HG02870 (cell line): ENCODE data around the gene RPL4.
"Not testable (repeated sequence)": the region's sequence is repeated elsewhere in the genome, so short reads cannot be mapped to it uniquely, and the experiment has no call there.

Source experiments
- ATAC-seq: cut with Tn5 transposase; IDR thresholded peaks from one replicate; pipeline ENCODE4 v1.9.1; 2021; ENCODE audit warnings: mild to moderate bottlenecking, moderate library complexity; ENCODE audit not compliant: unreplicated experiment

The RPL4 gene

DNA sequence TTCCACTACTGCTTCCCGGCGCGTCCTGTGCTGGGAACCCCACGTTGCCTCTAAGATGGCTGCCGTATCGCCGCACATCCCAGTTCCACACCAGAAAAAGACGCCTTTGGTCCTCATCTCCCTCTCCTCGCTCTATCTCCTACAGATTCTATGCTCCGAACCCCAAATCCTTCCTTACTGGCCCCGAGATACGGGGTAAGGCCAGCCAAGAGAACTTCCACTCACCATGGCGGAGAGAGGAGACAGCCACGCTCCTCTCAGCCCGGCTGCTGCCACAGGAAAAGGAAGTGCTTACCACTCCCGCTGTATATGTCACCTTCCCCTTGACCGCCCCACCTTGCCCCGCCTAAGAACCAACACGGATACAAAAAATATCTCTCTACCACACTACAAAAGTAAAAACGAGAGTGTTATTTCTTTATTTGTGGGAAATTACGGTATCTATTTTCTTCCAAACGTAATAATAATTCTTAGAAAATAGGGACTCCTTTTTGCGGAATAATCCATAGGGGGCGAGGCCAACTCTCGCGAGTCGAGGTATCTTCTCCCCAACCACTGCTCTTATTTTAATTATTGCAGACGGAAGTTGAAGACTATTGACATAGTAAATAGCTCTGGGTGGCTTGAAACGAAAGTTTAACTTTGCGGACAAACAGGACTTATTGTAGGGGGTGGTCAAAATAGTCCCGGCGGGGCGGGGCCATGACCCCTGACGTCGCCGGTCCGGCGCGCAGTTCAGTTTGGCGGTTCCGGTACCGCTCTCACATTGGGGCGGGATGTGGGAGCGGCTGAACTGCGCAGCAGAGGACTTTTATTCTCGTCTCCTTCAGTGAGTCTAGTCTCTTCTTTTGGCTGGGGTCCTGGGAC is at the start of gene RPL4, which contains the start of gene ZWILCH:
Gene RPL4 (minus strand): TSS at position 293 of the 867 bp plus-strand sequence. CDS start 65 bp downstream, at position 228.
Gene ZWILCH (plus strand): TSS at position 764 of the 867 bp plus-strand sequence. CDS start 13 bp downstream, at position 777.
- ATAC-seq, result peak; percentile 74

DNA sequence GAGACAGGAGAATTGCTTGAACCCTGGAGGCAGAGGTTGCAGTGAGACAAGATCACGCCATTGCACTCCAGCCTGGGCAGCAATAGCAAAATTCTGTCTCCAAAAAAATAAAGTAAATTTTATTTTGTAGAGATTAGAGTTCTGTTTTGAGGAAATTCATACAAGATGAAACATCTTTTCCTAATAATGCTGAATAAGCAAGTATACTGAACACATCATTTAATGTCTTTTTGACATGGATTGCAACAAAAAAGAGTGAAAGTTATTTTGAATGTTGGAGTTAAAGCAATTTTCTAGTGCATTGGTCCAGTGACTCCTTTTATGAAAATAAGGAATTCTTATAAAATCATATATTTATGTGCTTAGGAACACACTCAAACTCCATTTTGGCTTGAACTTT is 40.6 kb upstream of the RPL4 start:
- no peak for ATAC-seq

- ATAC-seq, result no peak
Observed at GRCh38 chr15:66542896-66543295, 38.2 kb upstream of the RPL4 start.

- no peak for ATAC-seq
Observed at GRCh38 chr15:66535056-66535455, 30.4 kb upstream of the RPL4 start.

- no peak for ATAC-seq
Observed at GRCh38 chr15:66524838-66525237, 20.2 kb upstream of the RPL4 start.

DNA sequence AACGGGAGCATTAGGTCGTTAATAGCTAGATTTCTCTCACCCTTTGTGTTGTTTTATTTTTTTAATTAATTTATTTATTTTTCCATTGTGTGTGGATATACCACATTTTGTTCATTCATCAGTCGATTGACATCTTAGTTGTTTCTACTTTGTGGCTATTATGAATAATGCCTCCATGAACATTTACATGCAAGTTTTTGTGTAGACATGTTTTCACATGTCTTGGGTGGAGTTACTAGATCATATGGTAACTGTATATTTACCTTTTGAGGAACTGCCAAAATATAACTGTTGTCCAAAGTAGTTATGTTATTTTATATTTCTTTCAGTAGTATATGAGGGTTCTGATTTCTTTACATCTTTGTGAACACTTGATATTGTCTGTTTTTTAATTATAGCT is 19.3 kb upstream of the RPL4 start:
- no peak for ATAC-seq

- ATAC-seq, result no peak
Observed at GRCh38 chr15:66515901-66516322, 11.3 kb upstream of the RPL4 start.

GRCh38 chr15:66514586-66514985 is 9.9 kb upstream of the RPL4 start:
- ATAC-seq, result no peak

DNA sequence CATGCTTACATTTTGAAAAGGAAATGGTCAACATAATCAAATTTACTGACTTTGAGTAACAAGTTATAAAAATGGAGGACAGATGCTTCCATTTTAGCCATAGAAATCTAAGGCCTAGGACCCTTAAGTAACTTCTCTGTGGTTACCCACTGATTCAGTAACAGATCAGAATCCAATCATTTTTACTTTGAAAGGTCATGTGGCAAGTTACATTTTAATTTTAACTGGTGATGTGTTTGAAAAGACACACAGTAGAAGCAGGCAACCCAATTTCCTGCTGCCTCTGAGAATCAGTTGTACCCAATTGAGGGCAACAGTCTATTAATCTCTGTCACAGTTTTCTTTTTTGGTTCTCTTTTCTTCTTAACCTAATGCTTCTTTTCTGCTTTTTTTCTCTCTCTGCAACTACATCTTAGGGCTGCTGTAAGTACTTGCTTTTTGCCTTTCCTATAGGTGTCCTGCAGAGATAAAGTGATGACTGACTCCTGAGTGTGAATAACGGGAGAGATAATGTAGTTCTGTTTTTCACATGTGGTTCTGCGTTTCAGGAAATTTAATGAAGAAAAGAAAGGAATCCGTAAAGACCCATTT is 3.7 kb upstream of the RPL4 start:
- no peak for ATAC-seq

- ATAC-seq, result no peak
Observed at GRCh38 chr15:66505818-66506217, 1.2 kb upstream of the RPL4 start.

DNA sequence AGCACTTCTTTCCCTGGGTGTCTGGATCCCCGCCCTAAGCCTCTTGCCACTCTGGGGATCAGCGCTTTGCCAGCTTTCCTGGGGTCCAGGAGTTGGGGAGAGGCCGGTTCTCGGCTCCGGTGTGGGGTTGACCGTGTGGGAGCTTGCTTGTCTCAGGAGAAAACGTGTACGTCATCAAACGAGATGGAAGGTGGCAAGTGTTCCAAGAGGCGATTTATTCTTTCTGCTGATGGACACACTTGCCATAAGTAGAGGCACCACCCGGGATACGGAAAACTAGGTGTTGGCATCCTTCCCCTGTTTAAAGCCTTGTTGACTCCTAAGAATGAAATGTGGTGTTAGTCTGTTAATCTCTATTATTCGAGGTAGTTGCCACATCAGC is 766 bp upstream of the RPL4 start:
- ATAC-seq, result peak; percentile 9

- no peak for ATAC-seq
Observed at GRCh38 chr15:66503780-66504562, 684 bp downstream of the RPL4 start.

DNA sequence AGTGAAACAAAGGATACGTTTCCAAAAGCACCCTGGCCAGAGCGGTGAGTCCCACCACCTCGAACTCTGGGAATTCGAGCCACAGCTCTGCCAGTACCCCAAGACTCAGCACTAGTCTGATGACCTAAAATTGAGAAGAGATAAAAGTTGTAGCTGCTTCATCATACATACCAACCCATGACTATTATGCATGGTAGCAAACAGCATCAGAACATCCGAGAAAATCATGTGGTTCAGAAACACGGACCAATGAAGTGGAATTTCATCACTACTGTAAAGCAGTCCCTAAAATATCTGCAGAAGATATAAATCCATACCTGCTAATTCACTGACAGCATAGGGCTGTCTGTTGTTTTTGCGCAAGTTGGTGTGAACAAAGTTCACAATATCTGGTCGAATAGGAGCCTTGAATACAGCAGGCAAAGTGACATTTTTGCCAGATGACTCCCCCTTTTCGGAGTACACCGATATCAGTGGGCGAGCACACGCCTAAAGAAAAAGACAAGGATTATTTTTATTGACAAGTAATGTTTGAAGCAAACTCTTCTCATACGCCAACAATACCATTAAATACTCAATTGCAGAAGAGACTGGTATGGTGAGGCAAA is 1.5 kb downstream of the RPL4 start:
- not testable (repeated sequence) for ATAC-seq

GRCh38 chr15:66502491-66502890 is 2.2 kb downstream of the RPL4 start:
- ATAC-seq, result no peak

DNA sequence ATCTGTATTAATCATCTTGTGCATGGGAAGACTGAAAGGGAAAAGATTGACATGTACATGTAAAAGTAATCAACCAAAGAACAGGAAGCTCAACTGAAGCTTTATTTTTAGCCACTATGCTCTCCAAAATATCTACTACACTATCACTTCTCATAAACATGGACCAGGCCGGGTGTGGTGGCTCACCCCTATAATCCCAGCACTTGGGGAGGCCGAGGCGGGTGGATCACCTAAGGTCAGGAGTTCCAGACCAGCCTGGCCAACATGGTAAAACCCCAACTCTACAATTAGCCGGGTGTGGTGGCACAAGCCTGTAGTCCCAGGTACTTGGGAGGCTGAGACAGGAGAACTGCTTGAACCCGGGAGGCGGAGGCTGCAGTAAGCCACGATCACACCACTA is 4.3 kb downstream of the RPL4 start:
- ATAC-seq, result not testable (repeated sequence)

DNA sequence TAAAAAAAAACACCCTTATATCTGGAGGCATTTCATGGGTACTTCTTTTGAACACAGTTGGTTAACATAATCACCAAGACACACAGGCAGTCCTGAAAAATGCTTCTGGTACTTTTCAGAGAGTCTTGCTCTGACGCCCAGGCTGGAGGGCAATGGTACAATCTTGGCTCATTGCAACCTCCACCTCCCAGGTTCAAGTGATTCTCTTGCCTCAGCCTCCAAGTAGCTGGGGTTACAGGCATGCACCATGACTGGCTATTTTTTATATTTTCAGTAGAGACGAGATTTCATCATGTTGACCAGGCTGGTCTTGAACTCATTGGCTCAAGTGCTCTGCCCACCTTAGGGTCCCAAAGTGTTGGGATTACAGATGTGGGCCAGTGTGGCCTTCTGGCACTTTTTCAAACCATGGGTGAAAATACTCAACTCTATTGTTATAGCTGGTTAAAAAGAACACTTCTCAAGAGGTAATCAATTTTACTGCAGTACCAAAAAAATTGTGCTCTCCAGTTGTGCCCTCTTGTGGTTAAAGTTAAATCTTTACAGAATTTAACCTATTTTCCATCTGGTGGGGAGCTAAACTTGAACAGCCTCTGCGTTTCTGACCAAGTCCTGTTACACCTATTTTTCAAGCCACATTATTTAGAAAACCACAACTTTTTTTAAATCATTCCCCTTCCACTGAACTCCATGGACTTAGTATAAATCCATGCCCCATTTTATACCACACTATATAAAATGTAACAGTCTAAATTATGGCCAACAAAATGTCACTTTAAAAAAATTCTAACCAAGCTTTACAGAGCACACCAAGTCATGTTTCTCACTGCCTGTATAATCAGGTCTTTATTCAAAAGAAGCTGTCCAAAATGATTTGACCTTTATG is 5.9 kb downstream of the RPL4 start:
- ATAC-seq, result no peak

- ATAC-seq, result peak; percentile 86
Observed at GRCh38 chr15:66497502-66498455, 6.9 kb downstream of the RPL4 start, which contains the start of gene SNAPC5. TSS of gene SNAPC5 (minus strand) at chr15:66497762. CDS start at chr15:66497731, 31 bp downstream.

DNA sequence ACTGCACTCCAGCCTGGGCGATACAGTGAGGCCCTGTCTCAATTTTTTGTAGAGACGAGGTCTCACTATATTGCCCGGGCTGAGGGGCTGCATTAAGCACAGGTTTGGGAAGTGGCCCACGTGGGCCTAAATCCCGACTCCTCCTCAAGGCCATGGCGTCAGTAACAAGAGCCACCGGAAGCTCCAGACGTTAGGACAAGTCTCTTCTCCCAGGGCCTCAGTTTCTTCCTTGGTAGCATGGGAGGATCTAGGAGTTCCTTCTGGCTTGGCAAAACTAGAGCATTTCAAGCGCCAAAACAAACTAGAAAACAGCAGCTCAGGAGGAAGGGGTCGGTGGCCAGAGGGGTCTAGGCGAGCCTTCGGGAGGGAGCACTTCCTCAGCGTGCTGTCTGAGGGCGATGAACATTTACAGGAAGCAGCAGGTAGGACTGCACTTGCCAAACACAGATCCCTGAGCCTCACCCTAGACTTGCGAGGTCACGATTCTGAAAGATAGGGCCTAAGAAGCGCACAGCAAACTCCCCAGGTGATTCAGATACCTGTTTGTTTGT is 7.6 kb downstream of the RPL4 start:
- peak; percentile 16 for ATAC-seq
